OCI-LY7 (cell line): ENCODE results near the gene MAPK8IP3.

Experiments used
- CTCF ChIP-seq: fragments of 200-600 bp; sonication (generic); conservative IDR thresholded peaks from 2 replicates; pipeline ENCODE4 v1.5.1; 2014; ENCODE audit warnings: mild to moderate bottlenecking, antibody characterized with exemption, low read length, moderate library complexity, mixed read lengths
- EZH2phosphoT487 ChIP-seq: fragments of 200-600 bp; sonication (generic); IDR thresholded peaks from 2 replicates; pipeline ENCODE4 v1.6.1; 2018; ENCODE audit warnings: low read depth, borderline replicate concordance, mild to moderate bottlenecking, mixed run types, antibody characterized with exemption, low read length, moderate library complexity, mixed read lengths

GRCh38 chr16:1767116-1767994, 61.4 kb downstream of the MAPK8IP3 start:
- TF ChIP-seq CTCF (no peak), EZH2phosphoT487 (no peak)
